ENCODE results near the gene CCNB1.

The CCNB1 gene

DNA sequence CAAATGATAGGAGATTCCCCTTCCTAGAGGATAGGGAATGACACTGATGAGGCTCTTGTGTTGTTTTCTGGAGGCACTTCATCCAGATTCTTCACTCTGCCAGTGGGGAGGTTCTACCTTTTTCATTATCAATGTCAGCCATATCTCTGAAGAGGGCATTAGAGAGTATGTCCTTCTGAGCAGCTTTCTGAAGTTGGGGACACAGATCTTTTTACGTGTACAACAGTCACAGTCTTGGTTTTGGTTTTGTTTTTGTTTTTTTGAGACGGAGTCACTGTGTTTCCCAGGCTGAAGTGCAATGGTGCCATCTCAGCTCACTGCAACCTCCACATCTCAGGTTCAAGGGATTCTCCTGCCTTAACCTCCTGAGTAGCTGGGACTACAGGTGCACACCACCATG is 45.1 kb downstream of the CCNB1 start:
- TF ChIP-seq ZNF837 (tag by site-specific recombination; IDR thresholded peaks at IDR 0.05) = no peak
- TF ChIP-seq ZNF501 (tag by site-specific recombination; IDR thresholded peaks at IDR 0.05) = no peak
- TF ChIP-seq EGR2 (tag by site-specific recombination; IDR thresholded peaks at IDR 0.05; ENCODE audit: low read depth) = no peak
- TF ChIP-seq ZFP37 (tag by site-specific recombination; IDR thresholded peaks at IDR 0.05) = no peak
- TF ChIP-seq ZNF175 (tag by site-specific recombination; IDR thresholded peaks at IDR 0.05) = no peak
- TF ChIP-seq FEZF1 (tag by site-specific recombination; IDR thresholded peaks at IDR 0.05) = no peak
- no peak for TF ChIP-seq ZNF121 (tag by site-specific recombination; IDR thresholded peaks at IDR 0.05)
- CTCF ChIA-PET = interaction anchor here (0.6 kb wide), 2 partner anchors 16 to 121 kb away, joined by 3 to 4 read pairs; no protein-coding TSS in a partner anchor
- POLR2A ChIA-PET = interaction anchor here (1.3 kb wide), 1 partner anchor 23 kb away, joined by 3 read pairs; the partner anchor contains the start of gene CDK7

DNA sequence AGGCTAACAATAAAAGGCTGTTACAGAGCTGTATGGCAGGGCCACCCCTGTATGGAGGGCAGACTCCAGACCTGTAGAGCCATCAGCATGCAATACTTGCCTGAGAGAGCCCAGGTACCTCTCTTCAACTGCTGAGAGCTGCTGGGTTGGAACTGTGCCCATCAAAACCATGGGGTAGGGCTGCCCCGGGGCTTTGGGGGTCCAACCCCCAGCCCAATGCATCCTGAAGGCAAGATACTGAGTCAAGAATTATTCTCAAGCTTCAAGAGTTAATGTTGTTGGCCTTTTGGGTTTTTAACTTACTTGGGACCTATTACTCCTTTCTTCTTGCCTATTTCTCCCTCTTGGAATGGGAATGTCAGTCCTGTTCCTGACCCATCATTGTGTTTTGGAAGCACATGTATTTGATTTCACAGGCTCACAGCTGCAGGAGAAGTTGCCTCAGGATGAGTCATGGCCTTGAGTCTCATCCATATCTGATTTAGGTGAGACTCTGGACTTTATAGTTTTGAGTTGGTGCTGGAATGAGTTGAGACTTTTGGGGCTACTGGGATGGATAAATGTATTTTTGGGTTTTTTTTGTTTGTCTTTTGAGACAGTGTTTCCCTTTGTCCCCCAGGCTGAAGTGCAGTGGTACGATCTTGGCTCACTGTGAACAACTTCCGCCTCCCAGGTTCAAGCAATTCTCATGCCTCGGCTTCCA is 46.7 kb downstream of the CCNB1 start:
- Histone ChIP-seq H3K4me1 (ENCODE audit: control insufficient read depth, insufficient read depth, low read length) (no peaks in the 10 kb centered on the region), H3K4me3 (ENCODE audit: low read depth, low read length) (no peak overlapping the region), H3K9me3 (ENCODE audit: control insufficient read depth, insufficient read depth, low read depth, low read length) (no peaks in the 10 kb centered on the region), H3K27ac (ENCODE audit: extremely low read depth, low read depth, low read length) (no peak overlapping the region), H3K36me3 (ENCODE audit: control insufficient read depth in 2 of 2, insufficient read depth in 1 of 2, low read length in 2 of 2) (peaks cover 35 to 36% of the 10 kb centered on the region in 2 experiments)
- CTCF ChIA-PET = no interaction called here
- POLR2A ChIA-PET = interaction anchor here (1.1 kb wide), 1 partner anchor 24 kb away, joined by 4 read pairs; the partner anchor contains the start of gene CENPH
- peak; percentile 48; the same call in 1 of the 2 replicates for TF ChIP-seq ZBTB17 (tag by site-specific recombination; IDR thresholded peaks at IDR 0.05)
- peak; percentile 97 for TF ChIP-seq ZNF600 (tag by site-specific recombination; IDR thresholded peaks at IDR 0.05)
- TF ChIP-seq, protein P1, sequence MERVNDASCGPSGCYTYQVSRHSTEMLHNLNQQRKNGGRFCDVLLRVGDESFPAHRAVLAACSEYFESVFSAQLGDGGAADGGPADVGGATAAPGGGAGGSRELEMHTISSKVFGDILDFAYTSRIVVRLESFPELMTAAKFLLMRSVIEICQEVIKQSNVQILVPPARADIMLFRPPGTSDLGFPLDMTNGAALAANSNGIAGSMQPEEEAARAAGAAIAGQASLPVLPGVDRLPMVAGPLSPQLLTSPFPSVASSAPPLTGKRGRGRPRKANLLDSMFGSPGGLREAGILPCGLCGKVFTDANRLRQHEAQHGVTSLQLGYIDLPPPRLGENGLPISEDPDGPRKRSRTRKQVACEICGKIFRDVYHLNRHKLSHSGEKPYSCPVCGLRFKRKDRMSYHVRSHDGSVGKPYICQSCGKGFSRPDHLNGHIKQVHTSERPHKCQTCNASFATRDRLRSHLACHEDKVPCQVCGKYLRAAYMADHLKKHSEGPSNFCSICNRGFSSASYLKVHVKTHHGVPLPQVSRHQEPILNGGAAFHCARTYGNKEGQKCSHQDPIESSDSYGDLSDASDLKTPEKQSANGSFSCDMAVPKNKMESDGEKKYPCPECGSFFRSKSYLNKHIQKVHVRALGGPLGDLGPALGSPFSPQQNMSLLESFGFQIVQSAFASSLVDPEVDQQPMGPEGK (tag by site-specific recombination; IDR thresholded peaks at IDR 0.05) = peak; percentile 54; the same call in 1 of the 2 replicates
- no peak for TF ChIP-seq ZNF214 (tag by site-specific recombination; IDR thresholded peaks at IDR 0.05; ENCODE audit: borderline replicate concordance)
- 0 out of 2 replicates have a peak, but pooled peaks have one; percentile 9 for TF ChIP-seq ZNF394 (tag by site-specific recombination; IDR thresholded peaks at IDR 0.05; ENCODE audit: borderline replicate concordance)
- TF ChIP-seq ZEB2 (tag by site-specific recombination; IDR thresholded peaks at IDR 0.05) = 0 out of 2 replicates have a peak, but pooled peaks have one; percentile 15
- TF ChIP-seq SCRT2 (tag by site-specific recombination; IDR thresholded peaks at IDR 0.05) = peak; percentile 28; the same call in 1 of the 2 replicates
- TF ChIP-seq, protein P2, sequence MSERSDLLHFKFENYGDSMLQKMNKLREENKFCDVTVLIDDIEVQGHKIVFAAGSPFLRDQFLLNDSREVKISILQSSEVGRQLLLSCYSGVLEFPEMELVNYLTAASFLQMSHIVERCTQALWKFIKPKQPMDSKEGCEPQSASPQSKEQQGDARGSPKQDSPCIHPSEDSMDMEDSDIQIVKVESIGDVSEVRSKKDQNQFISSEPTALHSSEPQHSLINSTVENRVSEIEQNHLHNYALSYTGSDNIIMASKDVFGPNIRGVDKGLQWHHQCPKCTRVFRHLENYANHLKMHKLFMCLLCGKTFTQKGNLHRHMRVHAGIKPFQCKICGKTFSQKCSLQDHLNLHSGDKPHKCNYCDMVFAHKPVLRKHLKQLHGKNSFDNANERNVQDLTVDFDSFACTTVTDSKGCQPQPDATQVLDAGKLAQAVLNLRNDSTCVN (tag by site-specific recombination; optimal IDR thresholded peaks at IDR 0.05) = no peak
- no peak for TF ChIP-seq ZNF292 (tag by site-specific recombination; IDR thresholded peaks at IDR 0.05; ENCODE audit: borderline replicate concordance, low read depth)
- TF ChIP-seq ZNF184 (tag by site-specific recombination; IDR thresholded peaks at IDR 0.05) = no peak
- TF ChIP-seq GLIS2 (tag by site-specific recombination; IDR thresholded peaks at IDR 0.05) = no peak
- TF ChIP-seq ZNF837 (tag by site-specific recombination; IDR thresholded peaks at IDR 0.05) = no peak
- no peak for TF ChIP-seq ZBTB7A (tag by site-specific recombination; IDR thresholded peaks at IDR 0.05; ENCODE audit: low read depth)
- TF ChIP-seq ZBTB20 (tag by site-specific recombination; IDR thresholded peaks at IDR 0.05) = peak; percentile 25; the same call in 1 of the 2 replicates
- TF ChIP-seq ZNF335 (tag by site-specific recombination; conservative IDR thresholded peaks at IDR 0.05) = peak; percentile 20; the same call in 1 of the 2 replicates
- TF ChIP-seq ZNF366 (tag by site-specific recombination; conservative IDR thresholded peaks at IDR 0.05) = peak; percentile 71
- no peak for TF ChIP-seq ZNF654 (tag by site-specific recombination; IDR thresholded peaks at IDR 0.05; ENCODE audit: low read depth)
- TF ChIP-seq ZNF501 (tag by site-specific recombination; IDR thresholded peaks at IDR 0.05) = no peak
- no peak for TF ChIP-seq ZNF221 (tag by site-specific recombination; IDR thresholded peaks at IDR 0.05; ENCODE audit: borderline replicate concordance)
- TF ChIP-seq ZBTB48 (tag by site-specific recombination; IDR thresholded peaks at IDR 0.05) = no peak
- TF ChIP-seq OSR2 (tag by site-specific recombination; IDR thresholded peaks at IDR 0.05) = 0 out of 2 replicates have a peak, but pooled peaks have one; percentile 13
- peak; percentile 77; the same call in 1 of the 2 replicates for TF ChIP-seq ZNF10 (tag by site-specific recombination; IDR thresholded peaks at IDR 0.05)
- no peak for TF ChIP-seq ZSCAN30 (tag by site-specific recombination; IDR thresholded peaks at IDR 0.05)
- no peak for TF ChIP-seq ZNF777 (tag by site-specific recombination; IDR thresholded peaks at IDR 0.05; ENCODE audit: borderline replicate concordance)
- TF ChIP-seq, protein P3, sequence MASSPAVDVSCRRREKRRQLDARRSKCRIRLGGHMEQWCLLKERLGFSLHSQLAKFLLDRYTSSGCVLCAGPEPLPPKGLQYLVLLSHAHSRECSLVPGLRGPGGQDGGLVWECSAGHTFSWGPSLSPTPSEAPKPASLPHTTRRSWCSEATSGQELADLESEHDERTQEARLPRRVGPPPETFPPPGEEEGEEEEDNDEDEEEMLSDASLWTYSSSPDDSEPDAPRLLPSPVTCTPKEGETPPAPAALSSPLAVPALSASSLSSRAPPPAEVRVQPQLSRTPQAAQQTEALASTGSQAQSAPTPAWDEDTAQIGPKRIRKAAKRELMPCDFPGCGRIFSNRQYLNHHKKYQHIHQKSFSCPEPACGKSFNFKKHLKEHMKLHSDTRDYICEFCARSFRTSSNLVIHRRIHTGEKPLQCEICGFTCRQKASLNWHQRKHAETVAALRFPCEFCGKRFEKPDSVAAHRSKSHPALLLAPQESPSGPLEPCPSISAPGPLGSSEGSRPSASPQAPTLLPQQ (tag by site-specific recombination; IDR thresholded peaks at IDR 0.05) = 0 out of 2 replicates have a peak, but pooled peaks have one; percentile 30

More for the DNA sequence above, 45.1 kb downstream of the CCNB1 start:
- Histone ChIP-seq H3K9me3 (ENCODE audit: control insufficient read depth, insufficient read depth, low read depth, low read length) (no peaks in the 10 kb centered on the region), H3K4me1 (ENCODE audit: control insufficient read depth, insufficient read depth, low read length) (no peaks in the 10 kb centered on the region), H3K36me3 (ENCODE audit: control insufficient read depth in 2 of 2, insufficient read depth in 1 of 2, low read length in 2 of 2) (peaks cover 42 to 43% of the 10 kb centered on the region in 2 experiments), H3K27ac (ENCODE audit: extremely low read depth, low read depth, low read length) (no peak overlapping the region), H3K4me3 (ENCODE audit: low read depth, low read length) (no peak overlapping the region)

Data from HEK293 (cell line).